Measurements from ENCODE around the gene ARL11.

ARL11 gene

DNA sequence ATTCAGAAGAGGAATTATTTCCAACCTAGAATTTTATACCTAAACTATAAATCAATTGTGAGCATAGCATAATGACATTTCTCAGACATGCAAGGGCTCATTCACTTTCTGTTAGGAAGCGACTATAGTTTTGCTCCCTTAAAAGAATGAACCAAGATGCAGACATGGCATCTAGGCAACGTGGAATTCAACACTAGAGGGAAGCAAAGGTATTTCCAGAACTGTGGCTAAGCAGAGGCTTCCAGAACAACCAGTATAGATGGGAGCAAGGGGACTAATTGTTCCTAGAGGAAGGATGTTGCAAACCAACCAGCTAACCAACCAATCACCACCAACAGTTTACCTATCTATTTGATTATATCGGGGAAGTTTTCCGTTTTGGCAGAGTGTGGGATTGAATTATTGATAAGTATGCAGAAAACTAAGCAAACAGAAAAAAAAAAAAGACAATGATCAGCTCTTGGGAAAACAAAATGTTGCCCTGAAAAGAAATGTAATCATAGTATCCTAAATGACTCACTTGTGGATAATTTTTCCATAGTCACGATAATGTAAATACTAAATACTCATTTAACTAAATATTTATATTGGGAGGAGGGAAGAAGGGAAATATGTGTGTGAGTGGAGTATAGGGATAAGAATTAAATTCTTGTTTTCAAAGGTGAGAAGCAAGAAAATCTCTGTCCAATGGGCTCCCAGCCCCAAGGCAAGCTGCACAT lies 21.1 kb downstream of the ARL11 start:
- no peak for DNase-seq (ENCODE audit: low spot score)

DNA sequence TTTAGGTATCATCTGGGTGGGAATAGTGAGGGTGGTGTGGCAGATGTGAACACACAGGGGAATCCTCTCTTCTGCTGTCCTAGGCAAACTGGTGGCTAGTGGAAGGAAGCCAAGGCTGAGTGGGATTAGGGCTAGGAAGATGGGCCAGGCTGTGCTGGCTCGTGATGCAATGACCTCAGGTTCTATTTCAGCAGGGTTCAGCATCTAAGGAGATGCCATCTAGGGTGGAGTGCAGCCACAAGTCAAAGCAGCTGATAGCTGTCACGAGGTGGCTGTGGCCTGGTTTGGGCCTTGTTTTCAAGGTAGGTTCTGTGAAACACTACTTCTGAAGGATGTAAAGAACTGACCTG lies 21.6 kb downstream of the ARL11 start:
- DNase-seq (ENCODE audit: low spot score), result no peak

DNA sequence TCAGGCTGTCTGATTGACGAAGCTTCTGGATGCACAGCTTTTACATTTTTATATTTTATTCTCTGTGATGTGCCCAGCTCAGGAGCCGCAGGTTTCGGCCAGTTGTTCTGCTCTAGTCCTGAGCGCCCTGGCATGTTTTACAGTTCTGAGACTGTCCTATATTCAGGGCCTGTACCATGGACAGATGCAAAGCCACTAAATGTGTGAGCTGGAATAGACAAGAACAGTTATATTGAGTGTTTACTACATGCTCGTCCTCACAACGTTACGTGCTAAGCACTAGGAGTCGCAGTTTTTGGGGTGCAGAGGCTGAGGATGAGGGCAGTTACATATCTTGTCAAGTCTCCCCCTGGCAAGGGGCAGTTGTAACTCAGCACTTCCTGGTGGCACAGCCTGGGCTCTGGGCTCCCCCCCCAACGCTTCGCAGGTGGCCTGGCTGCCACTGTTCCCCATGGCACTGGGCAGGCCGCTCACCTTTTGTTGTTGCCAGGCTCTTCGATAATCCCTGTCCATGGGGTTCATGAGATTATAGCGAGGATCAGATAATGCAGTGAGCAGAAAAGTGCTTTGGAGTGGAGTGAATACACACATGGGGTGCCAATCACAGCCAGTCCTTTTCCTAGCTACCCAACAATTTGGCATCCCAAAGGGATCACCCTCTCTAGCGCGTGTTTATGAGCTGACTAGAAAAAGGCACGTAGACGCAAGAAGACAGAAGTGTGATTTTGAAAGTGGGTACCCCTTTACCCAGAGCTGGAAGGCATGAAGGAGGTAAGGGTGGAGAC lies 23.5 kb downstream of the ARL11 start:
- DNase-seq (ENCODE audit: low spot score), result no peak

DNA sequence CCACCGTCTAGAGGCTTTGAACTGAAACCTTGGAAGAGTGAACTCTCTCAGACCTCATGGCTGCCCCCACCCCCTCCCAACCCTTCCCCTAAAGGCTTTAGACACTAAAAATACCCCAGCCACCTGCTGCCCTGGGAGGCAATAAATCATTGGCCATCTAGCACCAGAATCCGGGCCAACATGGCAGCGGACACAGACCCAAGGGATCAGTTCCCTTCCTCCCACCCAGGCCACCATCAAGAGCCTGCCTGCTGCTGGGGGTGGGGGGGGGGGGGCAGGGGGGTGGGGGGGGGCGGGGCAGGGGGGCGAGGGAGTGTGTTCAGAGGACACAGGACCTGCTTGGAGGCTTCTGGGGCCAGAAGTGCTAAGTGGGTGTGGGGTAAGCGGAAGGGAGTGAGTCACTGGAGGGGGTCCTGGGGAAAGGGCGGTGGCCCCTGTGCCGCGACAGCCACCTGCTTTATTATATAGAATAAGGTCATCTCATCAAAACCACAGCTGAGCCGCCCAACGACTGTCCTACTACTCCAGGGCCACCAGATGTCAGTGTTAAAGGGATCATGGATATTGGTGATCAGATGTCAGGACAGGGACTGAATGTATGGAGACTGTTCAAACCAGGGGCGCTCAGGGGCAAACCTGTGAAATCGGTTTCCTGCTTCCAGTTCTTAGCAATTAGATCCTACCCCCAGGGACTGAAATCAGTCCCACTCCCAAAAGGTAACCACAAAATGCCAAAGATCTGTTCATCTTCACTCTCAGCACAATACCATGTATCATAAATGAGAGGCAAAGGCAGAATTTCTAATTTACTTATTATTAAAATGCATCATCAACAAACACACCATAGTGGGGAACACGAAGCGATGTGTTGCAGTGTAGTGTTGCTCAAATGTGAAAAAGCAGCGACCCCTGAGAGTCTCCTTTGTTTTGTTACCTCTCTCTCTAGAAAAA lies 24.3 kb downstream of the ARL11 start:
- peak; percentile 22 for DNase-seq (ENCODE audit: low spot score)

DNA sequence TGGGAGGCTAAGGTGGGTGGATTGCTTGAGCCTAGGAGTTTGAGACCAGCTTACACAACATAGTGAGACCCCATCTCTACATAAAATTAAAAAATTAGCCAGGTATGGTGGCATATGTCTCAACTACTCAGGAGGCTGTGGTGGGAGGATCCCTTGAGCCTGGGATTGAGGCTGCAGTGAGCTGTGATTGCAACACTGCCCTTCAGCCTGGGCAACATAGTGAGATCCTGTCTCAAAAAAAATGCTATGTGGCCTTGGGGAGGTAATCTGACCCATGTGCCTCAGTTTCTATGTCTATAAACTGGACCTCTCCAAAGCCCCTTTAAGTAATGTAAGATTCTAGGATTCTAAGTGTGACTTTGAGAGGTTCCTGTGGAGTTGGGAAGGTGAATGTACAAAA lies 25.2 kb downstream of the ARL11 start:
- DNase-seq (ENCODE audit: low spot score), result no peak

DNA sequence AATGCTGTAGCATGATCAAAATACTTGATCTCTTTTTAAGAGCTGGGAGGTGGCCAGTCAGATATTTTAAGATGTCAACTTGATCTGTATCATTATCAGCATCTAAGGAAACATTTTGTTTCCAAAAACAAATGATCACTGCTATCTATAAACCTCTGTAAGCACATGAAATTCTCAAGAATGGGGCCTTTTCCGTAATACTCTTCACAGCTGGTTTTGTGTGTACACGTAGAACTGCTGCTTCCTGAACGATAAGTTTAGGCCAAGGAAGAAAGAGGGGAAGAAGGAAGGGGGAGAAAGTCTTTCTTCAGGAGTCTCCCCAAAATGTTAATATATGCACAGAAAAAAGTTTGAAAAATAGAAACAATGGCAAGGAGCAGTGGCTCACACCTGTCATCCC lies 25.7 kb downstream of the ARL11 start:
- no peak for DNase-seq (ENCODE audit: low spot score)

DNA sequence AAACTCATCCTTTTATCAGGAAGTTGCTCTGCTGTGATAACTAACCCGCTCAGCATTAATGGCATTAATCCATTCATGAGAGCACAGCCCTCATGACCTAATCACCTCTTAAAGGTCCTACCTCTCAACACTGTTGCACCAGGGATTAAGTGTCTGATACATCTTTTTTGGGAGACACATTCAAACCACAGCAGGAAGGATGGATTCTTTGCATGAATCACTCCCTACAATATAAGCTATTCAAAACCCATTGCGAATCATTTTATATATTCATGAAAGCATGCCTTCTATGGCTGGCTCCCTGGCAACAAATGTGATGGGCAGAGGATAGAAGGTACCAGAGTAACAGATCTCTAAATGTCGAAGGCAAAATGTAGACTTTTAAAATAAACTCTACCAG lies 27.6 kb downstream of the ARL11 start:
- DNase-seq (ENCODE audit: low spot score), result no peak

DNA sequence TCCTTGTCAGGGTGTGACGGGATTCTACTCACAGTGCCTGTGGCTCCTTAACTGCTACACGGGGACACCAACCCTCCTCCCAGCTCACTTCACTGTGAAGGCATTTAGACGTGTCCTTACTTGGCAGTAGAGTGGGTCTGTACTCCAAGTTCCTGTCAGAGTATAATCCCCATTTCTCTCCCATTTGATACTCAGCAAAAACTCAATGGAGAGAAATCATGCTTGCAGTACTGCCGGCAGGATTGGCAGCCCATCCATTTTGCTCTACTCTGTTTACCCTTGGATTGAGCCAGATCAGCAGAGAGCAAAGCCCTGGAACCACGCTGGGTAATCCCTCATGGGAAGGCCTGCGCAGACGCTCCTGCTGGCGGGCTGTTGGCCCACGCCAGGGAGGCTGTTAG lies 28.9 kb downstream of the ARL11 start:
- DNase-seq (ENCODE audit: low spot score), result no peak

DNA sequence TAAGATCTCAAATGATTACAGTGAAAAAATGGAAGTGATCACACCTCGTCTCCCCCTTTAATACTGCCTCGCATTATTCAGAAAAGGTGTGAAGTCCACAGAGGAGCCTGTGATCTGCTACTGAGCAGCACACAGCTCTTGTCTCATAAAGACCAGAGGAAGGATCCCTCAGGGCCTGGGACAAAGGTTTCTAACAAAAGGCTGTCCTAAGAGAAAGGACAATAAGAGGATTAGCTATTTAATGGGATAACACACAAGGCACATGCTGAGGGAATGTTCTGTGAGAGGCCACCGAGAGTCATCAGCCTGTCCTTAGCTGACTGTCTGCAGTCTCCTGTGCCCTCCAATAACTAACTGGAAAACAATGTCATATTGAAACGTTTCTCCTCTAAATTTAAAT lies 36.3 kb downstream of the ARL11 start:
- DNase-seq (ENCODE audit: low spot score), result no peak

DNA sequence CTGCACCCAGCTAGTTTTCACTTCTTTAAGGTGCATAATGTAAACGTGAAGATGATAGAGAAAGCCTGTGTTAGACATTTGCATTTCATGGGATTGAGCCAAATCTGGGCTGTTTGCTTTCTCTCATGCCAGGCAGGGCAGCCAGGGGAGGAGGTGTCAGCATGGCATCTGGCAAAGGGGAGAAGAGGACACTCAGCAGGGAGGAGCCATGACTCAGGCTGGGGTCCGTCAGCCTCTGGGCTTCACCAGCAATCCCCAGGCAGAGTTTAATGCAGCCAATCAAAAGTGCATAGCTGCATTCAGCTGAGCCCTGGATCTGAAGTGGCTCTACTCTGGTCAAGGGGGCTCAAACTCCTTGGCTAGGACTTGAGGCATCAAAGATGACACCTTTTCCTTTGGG lies 39.5 kb downstream of the ARL11 start:
- no peak for DNase-seq (ENCODE audit: low spot score)

DNA sequence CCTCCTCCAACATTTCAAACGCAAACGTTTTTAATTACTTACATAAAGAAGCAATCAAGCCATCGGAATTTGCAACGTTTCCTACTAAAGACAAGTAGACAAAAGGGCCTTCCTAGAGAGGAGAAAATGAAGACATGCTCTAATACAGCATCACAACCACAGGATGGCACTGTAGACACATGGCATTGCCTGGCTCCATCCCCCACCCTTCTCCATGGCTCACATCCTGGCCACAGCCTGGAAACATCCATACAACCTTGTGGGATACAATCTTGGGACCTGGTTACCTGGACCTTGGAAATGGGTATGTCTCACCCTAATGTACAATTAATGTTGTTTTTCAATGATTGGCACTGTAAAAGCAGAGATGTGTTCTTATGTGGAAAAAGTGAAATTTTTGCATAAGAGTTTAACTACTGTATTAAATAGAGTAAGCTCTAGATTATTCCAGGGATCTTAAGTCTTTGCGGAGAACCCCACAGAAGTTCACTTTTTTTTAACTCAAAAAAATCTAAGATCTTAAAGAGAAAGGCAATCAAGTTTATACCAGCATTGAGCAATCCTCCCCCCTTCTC lies 41.5 kb downstream of the ARL11 start:
- DNase-seq (ENCODE audit: low spot score), result peak; percentile 30

DNA sequence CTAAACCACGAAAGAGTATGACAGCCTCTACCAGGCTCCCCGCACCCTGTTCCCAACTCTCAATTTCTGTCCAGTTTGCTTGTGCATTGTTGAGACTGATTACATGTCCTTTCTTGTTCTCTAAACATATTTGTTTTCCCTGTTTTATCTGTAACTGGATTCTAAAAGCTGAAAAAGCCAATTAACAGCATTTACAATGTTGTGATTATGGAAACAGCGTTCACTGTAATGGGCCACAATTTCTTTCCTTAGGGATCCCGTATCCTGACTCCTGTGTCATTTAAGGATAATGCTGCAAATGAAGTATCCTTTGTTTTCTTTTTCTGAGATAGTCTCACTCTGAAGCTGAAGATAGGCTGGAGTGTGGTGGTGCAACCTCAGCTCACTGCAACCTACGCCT lies 42.5 kb downstream of the ARL11 start:
- DNase-seq (ENCODE audit: low spot score), result no peak

DNA sequence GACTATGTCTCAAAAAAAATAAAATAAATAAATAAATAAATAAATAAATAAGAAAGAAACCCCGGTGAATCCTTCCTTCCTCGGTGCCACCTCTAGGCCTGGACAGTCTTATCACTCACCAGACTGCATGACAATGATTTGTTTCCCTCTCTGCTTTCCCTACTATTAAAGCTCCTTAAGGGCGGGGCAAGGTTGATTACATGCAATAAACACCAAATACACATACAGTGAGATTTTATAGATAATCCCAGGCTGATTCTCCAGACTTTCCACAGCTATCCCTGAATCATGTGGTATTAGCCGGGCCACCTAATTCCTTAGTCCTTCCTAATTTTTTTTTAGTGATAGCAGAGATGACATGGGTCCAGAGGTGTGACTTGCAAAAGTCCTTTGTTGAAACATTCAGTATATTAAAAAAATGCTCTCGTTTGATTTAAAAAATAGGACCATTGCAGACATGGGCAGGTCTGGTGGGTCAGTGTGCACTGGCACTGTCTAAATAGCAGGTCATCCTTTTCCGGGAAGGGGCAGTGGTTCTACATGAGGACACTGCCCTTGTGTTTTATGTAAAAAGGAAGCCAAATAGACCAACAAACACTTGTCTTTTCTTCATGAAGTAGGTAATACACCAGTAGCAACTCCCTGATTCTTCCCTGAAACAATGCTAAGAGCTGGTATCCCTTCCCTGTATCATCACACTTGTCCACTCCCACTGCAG lies 48.4 kb downstream of the ARL11 start:
- no peak for DNase-seq (ENCODE audit: low spot score)

DNA sequence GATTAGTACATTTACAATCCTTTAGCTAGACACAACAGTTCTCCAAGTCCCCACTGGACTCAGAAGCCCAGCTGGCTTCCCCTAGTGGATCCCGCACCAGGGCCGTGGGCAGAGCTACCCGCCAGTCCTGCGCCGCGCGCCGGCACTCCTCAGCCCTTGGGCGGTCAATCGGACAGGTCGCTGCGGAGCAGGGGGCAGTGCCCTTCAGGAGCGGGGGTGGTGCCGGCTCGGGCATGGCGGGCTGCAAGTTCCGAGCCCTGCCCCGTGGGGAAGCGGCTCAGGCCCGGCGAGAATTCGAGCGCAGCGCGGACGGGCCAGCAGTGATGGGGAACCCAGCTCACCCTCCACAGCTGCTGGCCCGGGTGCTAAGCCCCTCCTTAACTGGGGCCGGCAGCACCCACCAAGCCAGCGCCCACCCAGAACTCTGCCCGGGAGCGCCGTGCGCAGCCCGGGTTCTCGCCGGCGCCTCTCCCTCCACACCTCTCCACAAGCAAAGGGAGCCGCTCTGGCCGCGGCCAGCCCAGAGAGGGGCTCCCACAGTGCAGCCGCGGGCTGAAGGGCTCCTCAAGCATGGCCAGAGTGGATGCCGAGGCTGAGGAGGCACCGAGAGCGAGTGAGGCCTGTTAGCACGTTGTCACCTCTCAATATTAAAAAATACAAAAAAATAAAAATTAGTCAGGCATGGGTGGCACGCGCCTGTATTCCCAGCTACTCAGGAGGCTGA lies 50.0 kb downstream of the ARL11 start:
- DNase-seq (ENCODE audit: low spot score), result no peak

DNA sequence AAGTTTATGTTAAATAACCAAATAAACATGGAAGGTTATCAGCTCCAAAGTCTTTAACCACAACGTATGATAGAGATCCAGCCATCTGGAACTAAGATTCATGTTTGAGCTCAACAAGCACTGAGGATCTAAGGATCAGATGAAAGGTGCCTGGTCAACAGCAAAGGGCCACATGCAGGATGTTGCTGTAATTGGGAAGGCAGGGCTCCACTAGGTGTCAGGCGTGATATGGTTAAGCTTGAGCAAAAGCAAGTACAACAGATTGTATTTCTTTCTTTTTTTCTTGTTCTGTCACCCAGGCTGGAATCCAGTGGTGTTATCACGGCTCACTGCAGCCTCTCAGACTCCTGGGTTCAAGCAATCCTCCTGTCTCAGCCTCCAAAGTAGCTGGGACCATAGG lies 50.9 kb downstream of the ARL11 start:
- no peak for DNase-seq (ENCODE audit: low spot score)

DNA sequence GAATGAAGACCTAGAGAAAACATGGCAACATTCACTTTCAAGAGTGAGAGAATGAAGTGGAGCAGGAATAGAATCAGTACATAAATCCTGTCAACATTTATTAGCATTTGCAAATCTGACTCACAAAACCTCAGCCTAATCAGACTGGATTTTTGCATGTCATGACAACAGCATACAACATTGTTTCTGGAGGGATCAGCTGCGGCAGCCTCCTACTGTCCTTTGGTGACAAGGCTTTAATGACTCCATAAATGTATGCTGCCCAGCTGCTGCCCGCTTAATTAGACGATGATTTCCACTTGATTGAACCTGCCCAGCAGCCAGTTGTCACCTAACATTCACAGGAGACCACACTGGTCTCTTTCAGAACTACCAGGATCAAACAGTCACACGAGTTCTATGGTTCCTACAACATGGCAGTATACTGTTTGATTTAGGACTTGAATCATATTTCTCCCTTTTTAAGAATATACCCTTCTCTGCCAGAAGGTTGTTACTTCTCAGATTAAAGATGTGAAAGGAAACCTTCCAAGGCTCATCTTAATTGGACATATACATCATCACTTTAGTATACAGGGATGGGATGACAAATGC lies 53.6 kb downstream of the ARL11 start:
- no peak for DNase-seq (ENCODE audit: low spot score)

Measured in activated CD4-positive, alpha-beta T cell treated with anti-CD3 and anti-CD28 coated beads, Interleukin-2, Interleukin-4, amounts not matched to agents 100 ng/mL and 50 ng/mL, durations not matched to agents 16 hours and 8 hours (primary cell).